Heart right ventricle (tissue), 16 donors: ENCODE results near the gene R3HDM4. TPM values are rescaled to one million over a fixed set of nuclear protein-coding genes. Genes with fewer than 3 reads are reported as not detected.

Experiments
- ATAC-seq, 8 donors: fragments of 200-7000 bp; cut with Tn5 transposase; one replicate each; pipeline ENCODE4 v1.9.1; 2020; ENCODE audit warnings: mild to moderate bottlenecking in 8 of 8, moderate library complexity in 8 of 8, moderate number of reproducible peaks in 1 of 8
- DNase-seq, 2 donors: peaks; one replicate each; pipeline ENCODE4 v3.0.0-alpha.2; 2020
- H3K27ac ChIP-seq, 10 donors: fragments of 200-600 bp; sonication (generic) in 2 of 10; one replicate each; pipeline versions ENCODE4 v1.5.0 to v1.8.0; 2020 to 2022; ENCODE audit warnings: mild to moderate bottlenecking in 3 of 10
- H3K27me3 ChIP-seq, 7 donors: fragments of 200-600 bp; one replicate each; pipeline ENCODE4 v1.8.0; 2021 to 2022; ENCODE audit warnings: mild to moderate bottlenecking in 2 of 7
- H3K36me3 ChIP-seq, 9 donors: fragments of 200-600 bp; sonication (generic) in 1 of 9; one replicate each; pipeline versions ENCODE4 v1.5.0 to v1.8.0; 2020 to 2022; ENCODE audit warnings: mild to moderate bottlenecking in 2 of 9
- H3K4me1 ChIP-seq, 9 donors: fragments of 200-600 bp; sonication (generic) in 1 of 9; one replicate each; pipeline versions ENCODE4 v1.5.0 to v1.8.0; 2020 to 2022; ENCODE audit warnings: mild to moderate bottlenecking in 4 of 9
- H3K4me3 ChIP-seq, 10 donors: fragments of 200-600 bp; sonication (generic) in 2 of 10; one replicate each; pipeline versions ENCODE4 v1.5.0 to v1.8.0; 2020 to 2022; ENCODE audit warnings: mild to moderate bottlenecking in 7 of 10, moderate library complexity in 2 of 10
- H3K9me3 ChIP-seq, 11 donors: fragments of 200-600 bp in 10 of 11; sonication (generic) in 2 of 11; one replicate each; pipeline versions ENCODE4 v1.5.0 to v1.8.0; 2013 to 2022; ENCODE audit warnings: mild to moderate bottlenecking in 2 of 11, control low read depth in 1 of 11, moderate library complexity in 1 of 11
- CTCF ChIP-seq, 9 donors: fragments of 200-600 bp; sonication (generic) in 2 of 9; IDR thresholded peaks; one replicate each; pipeline versions ENCODE4 v1.5.0 to v1.8.0; 2021 to 2022; ENCODE audit warnings: antibody characterized with exemption in 9 of 9, mild to moderate bottlenecking in 5 of 9, moderate library complexity in 1 of 9
- WGBS, 2 donors: extraction: QIAGEN DNeasy Blood & Tissue Kit; methylation state at CpG; one replicate each; pipeline ENCODE4 v1.1.7; 2013; ENCODE audit warnings: inconsistent platforms in 1 of 2; 5-methylcytosine and 5-hydroxymethylcytosine counted together
- intact Hi-C, 10 donors: fragments of 100-400 bp; cut with DNase I; formaldehyde crosslinking; loops; one replicate each; pipeline versions ENCODE4 v1.11.1 to v1.14.2; 2022
- polyA plus RNA-seq, 2 donors: library from polyadenylated mRNA; stranded (reverse); fragments of 200-250 nt; gene quantifications; one replicate each; pipeline ENCODE4 v1.2.3, GENCODE V29; 2013
- total RNA-seq, 10 donors: library from RNA; stranded (reverse); fragmentation: NEBNext Ultra II Directional in 3 of 10; extraction: Animal tissue kit (Norgen Biotek cat#: 25700) in 3 of 10; gene quantifications; one replicate each; pipeline versions ENCODE4 v1.2.1 to v1.2.4, GENCODE V29; 2021 to 2023
- donor health status: Arrhythmogenic right ventricular cardiomyopathy.
- donor health status: ischemic (EF 13 %, LVEDD 7.1; RV severe dilation, severe dysfunction).
- donor health status: healthy with polysubstance abuse.
- donor health status: DM: no; HTN: yes; CAD: no.
- donor health status: DM: no; HTN: no; CAD: no.
- donor health status: ischemic (EF 25% LVEDD 6.9; RV normal size, moderate dysfunction).
- donor health status: ischemic (EF 25% LVEDD 5.7; RV mildly dilated, moderate dysfunction).
- donor health status: healthy.
- donor health status: DM: yes; HTN: yes; CAD: no.
- donor health status: Ischemic cardiomyopathy.
- donor health status: ischemic (EF 35%, LVEDD 5.7; RV mildly dilated, moderate dysfunction).
- donor health status: nonischemic (EF 11% LVEDD 7.7; RV severe dilation, severe dysfunction).
- donor health status: DM: yes; HTN: yes; CAD: no.
- donor health status: PGD.
- donor health status: ischemic (EF 29% LVEDD 5.4; RV normal size, mild dysfunction).
- donor health status: nonischemic (EF 23%, LVEDD 6.1; RV moderate dilation, normal function).

R3HDM4 gene
- total and polyA plus RNA-seq, 12 donors: 16.3 to 49.8 (median 20.8) TPM

GRCh38 chr19:888581-889385, 24.2 kb downstream of the R3HDM4 start:
- Histone ChIP-seq H3K9me3 (no peaks in the 10 kb centered on the region), H3K36me3 (peaks cover 0 to 72% (median 25%) of the 10 kb centered on the region in 9 donors), H3K4me3 (no peak overlapping the region), H3K4me1 (peaks cover 0 to 16% (median 7%) of the 10 kb centered on the region in 9 donors), H3K27ac (no peak overlapping the region), H3K27me3 (no peaks in the 10 kb centered on the region)
- ATAC-seq: no peak
- intact Hi-C loops: no loop called here
- TF ChIP-seq CTCF (IDR thresholded peaks at IDR 0.05): no peak
- 92 to 94% methylated on average over 30 of the region's 30 CpGs for WGBS, 2 donors
- DNase-seq: no peak

DNA sequence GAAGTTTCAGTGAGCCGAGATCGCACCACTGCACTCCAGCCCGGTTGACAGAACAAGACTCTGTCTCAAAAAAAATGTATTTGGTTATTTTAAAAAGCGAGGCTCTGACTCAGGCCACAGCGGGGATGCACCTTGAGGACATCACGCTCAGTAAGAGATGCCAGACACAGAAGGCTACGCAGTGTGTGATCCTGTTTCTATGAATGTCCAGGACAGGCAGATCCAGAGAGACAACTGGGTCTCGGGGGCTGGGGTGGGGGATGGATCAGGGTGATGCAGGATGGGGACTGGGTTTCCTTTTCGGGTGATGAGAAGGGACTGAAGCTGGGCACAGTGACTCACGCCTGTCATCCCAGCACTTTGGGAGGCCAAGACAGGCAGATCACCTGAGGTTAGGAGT, 25.4 kb downstream of the R3HDM4 start:
- Histone ChIP-seq H3K4me3 (no peak overlapping the region), H3K27me3 (no peaks in the 10 kb centered on the region), H3K4me1 (peaks cover 0 to 12% (median 4%) of the 10 kb centered on the region in 9 donors), H3K9me3 (no peaks in the 10 kb centered on the region), H3K27ac (no peak overlapping the region), H3K36me3 (peaks cover 0 to 81% (median 30%) of the 10 kb centered on the region in 9 donors)
- intact Hi-C loops: no loop called here
- no peak for TF ChIP-seq CTCF (IDR thresholded peaks at IDR 0.05)
- WGBS, 2 donors: 95 to 97% methylated on average over 10 of the region's 10 CpGs
- no peak for DNase-seq
- ATAC-seq: no peak

- H3K4me1 ChIP-seq: peaks cover 0 to 9% (median 3%) of the 10 kb centered on the region in 9 donors
- no peak overlapping the region for H3K27ac ChIP-seq
- no peak overlapping the region for H3K4me3 ChIP-seq
- 82 to 86% methylated on average over 16 of the region's 16 CpGs for WGBS, 2 donors
- TF ChIP-seq CTCF (IDR thresholded peaks at IDR 0.05): no peak
- DNase-seq (no peak), ATAC-seq (no peak)
- intact Hi-C loops: no loop called here
- no peaks in the 10 kb centered on the region for H3K27me3 ChIP-seq
- H3K9me3 ChIP-seq: no peaks in the 10 kb centered on the region
- peaks cover 0 to 86% (median 30%) of the 10 kb centered on the region in 9 donors for H3K36me3 ChIP-seq
These were observed 25.9 kb downstream of the R3HDM4 start for GRCh38 chr19:887072-887471.

GRCh38 chr19:885536-886224, 27.3 kb downstream of the R3HDM4 start:
- TF ChIP-seq CTCF (IDR thresholded peaks at IDR 0.05): no peak
- ATAC-seq (no peak), DNase-seq (no peak)
- Histone ChIP-seq H3K9me3 (no peaks in the 10 kb centered on the region), H3K27me3 (no peaks in the 10 kb centered on the region), H3K4me1 (no peaks in the 10 kb centered on the region), H3K4me3 (no peak overlapping the region), H3K27ac (no peak overlapping the region), H3K36me3 (peaks cover 0 to 96% (median 38%) of the 10 kb centered on the region in 9 donors)
- 96 to 97% methylated on average over 64 of the region's 64 CpGs for WGBS, 2 donors
- intact Hi-C loops: no loop called here
